HEK293 (cell line): Measurements from ENCODE around the gene POLD1.

Experiments
- MEIS1 ChIP-seq: sonication (generic); formaldehyde crosslinking; IDR thresholded peaks from 2 replicates; pipeline ENCODE4 v1.8.1; 2022; ENCODE audit warnings: missing genetic modification reagents, mild to moderate bottlenecking, borderline replicate concordance
- ZNF146 ChIP-seq: fragments of 450-650 bp; formaldehyde crosslinking; IDR thresholded peaks from 2 replicates; pipeline ENCODE4 v1.5.1; 2016; ENCODE audit warnings: missing biosample characterization, missing genetic modification characterization
- ZNF175 ChIP-seq: fragments of 450-650 bp; formaldehyde crosslinking; IDR thresholded peaks from 2 replicates; pipeline ENCODE4 v1.5.1; 2016; ENCODE audit warnings: missing biosample characterization, missing genetic modification characterization
- ZNF23 ChIP-seq: fragments of 450-650 bp; formaldehyde crosslinking; IDR thresholded peaks from 2 replicates; pipeline ENCODE4 v1.5.1; 2016; ENCODE audit warnings: missing biosample characterization, missing genetic modification characterization, borderline replicate concordance
- ZNF274 ChIP-seq, 2 experiments: fragments of 200-500 bp in 1 of 2; fragments of 450-650 bp in 1 of 2; sonication (Bioruptor generic) in 1 of 2; formaldehyde crosslinking in 1 of 2; IDR thresholded peaks; 2 replicates each; pipeline versions ENCODE4 v1.5.1 to v1.6.1; 2014 to 2016; ENCODE audit warnings: borderline replicate concordance in 1 of 2, inconsistent platforms in 1 of 2, low read length in 1 of 2, missing biosample characterization in 1 of 2, missing genetic modification characterization in 1 of 2
- ZNF302 ChIP-seq: fragments of 450-650 bp; formaldehyde crosslinking; IDR thresholded peaks from 2 replicates; pipeline ENCODE4 v1.5.1; 2016; ENCODE audit warnings: missing biosample characterization, missing genetic modification characterization, low read depth
- ZXDB ChIP-seq: fragments of 450-650 bp; formaldehyde crosslinking; IDR thresholded peaks from 2 replicates; pipeline ENCODE4 v1.5.1; 2016; ENCODE audit warnings: missing biosample characterization, missing genetic modification characterization
- TF ChIP-seq, protein P1 (sequence below): fragments of 450-650 bp; formaldehyde crosslinking; IDR thresholded peaks from 2 replicates; pipeline ENCODE4 v1.5.1; 2016; ENCODE audit warnings: missing biosample characterization, missing genetic modification characterization
- TF ChIP-seq, protein P2 (sequence below): fragments of 450-650 bp; formaldehyde crosslinking; IDR thresholded peaks from 2 replicates; pipeline ENCODE4 v1.5.1; 2016; ENCODE audit warnings: missing biosample characterization, missing genetic modification characterization
- TF ChIP-seq, protein P3 (sequence below): fragments of 450-650 bp; formaldehyde crosslinking; IDR thresholded peaks from 2 replicates; pipeline ENCODE4 v1.5.1; 2016; ENCODE audit warnings: missing biosample characterization, missing genetic modification characterization, low read depth
- TF ChIP-seq, protein P4 (sequence below): fragments of 450-650 bp; formaldehyde crosslinking; IDR thresholded peaks from 2 replicates; pipeline ENCODE4 v1.5.1; 2016; ENCODE audit warnings: missing biosample characterization, missing genetic modification characterization

DNA sequence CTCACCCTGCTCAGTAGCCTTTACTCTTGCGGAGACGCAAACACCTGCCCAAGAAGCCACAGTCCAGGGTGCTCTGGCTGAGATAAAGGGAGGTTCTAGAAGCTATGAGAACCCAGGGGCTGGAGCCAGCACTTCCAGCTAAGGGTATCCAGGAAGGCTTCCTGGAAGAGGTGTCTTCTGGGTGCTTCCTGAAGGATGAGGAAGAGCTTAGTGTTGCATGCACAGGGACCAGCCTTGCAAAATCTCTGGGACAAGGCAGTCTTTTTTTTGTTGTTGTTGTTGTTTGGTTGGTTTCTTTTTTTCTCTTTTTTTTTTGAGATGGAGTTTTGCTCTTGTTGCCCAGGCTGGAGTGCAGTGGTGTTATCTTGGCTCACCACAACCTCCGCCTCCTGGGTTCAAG, 69.1 kb downstream of the POLD1 start:
- TF ChIP-seq, protein P1, sequence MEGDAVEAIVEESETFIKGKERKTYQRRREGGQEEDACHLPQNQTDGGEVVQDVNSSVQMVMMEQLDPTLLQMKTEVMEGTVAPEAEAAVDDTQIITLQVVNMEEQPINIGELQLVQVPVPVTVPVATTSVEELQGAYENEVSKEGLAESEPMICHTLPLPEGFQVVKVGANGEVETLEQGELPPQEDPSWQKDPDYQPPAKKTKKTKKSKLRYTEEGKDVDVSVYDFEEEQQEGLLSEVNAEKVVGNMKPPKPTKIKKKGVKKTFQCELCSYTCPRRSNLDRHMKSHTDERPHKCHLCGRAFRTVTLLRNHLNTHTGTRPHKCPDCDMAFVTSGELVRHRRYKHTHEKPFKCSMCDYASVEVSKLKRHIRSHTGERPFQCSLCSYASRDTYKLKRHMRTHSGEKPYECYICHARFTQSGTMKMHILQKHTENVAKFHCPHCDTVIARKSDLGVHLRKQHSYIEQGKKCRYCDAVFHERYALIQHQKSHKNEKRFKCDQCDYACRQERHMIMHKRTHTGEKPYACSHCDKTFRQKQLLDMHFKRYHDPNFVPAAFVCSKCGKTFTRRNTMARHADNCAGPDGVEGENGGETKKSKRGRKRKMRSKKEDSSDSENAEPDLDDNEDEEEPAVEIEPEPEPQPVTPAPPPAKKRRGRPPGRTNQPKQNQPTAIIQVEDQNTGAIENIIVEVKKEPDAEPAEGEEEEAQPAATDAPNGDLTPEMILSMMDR: no peak
- TF ChIP-seq, protein P2, sequence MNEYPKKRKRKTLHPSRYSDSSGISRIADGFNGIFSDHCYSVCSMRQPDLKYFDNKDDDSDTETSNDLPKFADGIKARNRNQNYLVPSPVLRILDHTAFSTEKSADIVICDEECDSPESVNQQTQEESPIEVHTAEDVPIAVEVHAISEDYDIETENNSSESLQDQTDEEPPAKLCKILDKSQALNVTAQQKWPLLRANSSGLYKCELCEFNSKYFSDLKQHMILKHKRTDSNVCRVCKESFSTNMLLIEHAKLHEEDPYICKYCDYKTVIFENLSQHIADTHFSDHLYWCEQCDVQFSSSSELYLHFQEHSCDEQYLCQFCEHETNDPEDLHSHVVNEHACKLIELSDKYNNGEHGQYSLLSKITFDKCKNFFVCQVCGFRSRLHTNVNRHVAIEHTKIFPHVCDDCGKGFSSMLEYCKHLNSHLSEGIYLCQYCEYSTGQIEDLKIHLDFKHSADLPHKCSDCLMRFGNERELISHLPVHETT (tag by site-specific recombination): no peak
- TF ChIP-seq ZNF302 (tag by site-specific recombination): no peak
- TF ChIP-seq ZNF146 (tag by site-specific recombination): no peak
- TF ChIP-seq, protein P3, sequence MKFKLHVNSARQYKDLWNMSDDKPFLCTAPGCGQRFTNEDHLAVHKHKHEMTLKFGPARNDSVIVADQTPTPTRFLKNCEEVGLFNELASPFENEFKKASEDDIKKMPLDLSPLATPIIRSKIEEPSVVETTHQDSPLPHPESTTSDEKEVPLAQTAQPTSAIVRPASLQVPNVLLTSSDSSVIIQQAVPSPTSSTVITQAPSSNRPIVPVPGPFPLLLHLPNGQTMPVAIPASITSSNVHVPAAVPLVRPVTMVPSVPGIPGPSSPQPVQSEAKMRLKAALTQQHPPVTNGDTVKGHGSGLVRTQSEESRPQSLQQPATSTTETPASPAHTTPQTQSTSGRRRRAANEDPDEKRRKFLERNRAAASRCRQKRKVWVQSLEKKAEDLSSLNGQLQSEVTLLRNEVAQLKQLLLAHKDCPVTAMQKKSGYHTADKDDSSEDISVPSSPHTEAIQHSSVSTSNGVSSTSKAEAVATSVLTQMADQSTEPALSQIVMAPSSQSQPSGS: no peak
- TF ChIP-seq ZXDB: no peak
- no peak for TF ChIP-seq ZNF23
- TF ChIP-seq ZNF274 (IDR thresholded peaks at IDR 0.05; ENCODE audit: low read length): no peak
- TF ChIP-seq ZNF274 (tag by site-specific recombination; IDR thresholded peaks at IDR 0.05; ENCODE audit: borderline replicate concordance): no peak
- TF ChIP-seq, protein P4, sequence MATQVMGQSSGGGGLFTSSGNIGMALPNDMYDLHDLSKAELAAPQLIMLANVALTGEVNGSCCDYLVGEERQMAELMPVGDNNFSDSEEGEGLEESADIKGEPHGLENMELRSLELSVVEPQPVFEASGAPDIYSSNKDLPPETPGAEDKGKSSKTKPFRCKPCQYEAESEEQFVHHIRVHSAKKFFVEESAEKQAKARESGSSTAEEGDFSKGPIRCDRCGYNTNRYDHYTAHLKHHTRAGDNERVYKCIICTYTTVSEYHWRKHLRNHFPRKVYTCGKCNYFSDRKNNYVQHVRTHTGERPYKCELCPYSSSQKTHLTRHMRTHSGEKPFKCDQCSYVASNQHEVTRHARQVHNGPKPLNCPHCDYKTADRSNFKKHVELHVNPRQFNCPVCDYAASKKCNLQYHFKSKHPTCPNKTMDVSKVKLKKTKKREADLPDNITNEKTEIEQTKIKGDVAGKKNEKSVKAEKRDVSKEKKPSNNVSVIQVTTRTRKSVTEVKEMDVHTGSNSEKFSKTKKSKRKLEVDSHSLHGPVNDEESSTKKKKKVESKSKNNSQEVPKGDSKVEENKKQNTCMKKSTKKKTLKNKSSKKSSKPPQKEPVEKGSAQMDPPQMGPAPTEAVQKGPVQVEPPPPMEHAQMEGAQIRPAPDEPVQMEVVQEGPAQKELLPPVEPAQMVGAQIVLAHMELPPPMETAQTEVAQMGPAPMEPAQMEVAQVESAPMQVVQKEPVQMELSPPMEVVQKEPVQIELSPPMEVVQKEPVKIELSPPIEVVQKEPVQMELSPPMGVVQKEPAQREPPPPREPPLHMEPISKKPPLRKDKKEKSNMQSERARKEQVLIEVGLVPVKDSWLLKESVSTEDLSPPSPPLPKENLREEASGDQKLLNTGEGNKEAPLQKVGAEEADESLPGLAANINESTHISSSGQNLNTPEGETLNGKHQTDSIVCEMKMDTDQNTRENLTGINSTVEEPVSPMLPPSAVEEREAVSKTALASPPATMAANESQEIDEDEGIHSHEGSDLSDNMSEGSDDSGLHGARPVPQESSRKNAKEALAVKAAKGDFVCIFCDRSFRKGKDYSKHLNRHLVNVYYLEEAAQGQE (tag by site-specific recombination): no peak
- TF ChIP-seq ZNF175 (tag by site-specific recombination): no peak
- TF ChIP-seq MEIS1 (CRISPR knock-in tag): no peak
